Vagina (tissue), 2 donors: Measurements from ENCODE around the gene ZNF692. TPM values are rescaled to one million over a fixed set of nuclear protein-coding genes. Genes with fewer than 3 reads are reported as not detected.

ENCODE experiments used
- DNase-seq, 2 donors: peaks; one replicate each; pipeline ENCODE4 v3.0.0-alpha.2; 2017; ENCODE audit errors: extremely low spot score in 2 of 2
- H3K27ac ChIP-seq: fragments of 200-600 bp; sonication (generic); one replicate; pipeline ENCODE4 v1.5.1; 2019
- H3K27me3 ChIP-seq: fragments of 200-600 bp; sonication (generic); one replicate; pipeline ENCODE4 v1.5.1; 2019
- H3K36me3 ChIP-seq, 2 donors: fragments of 200-600 bp; sonication (generic); one replicate each; pipeline ENCODE4 v1.5.1; 2017 to 2019
- H3K4me1 ChIP-seq: fragments of 200-600 bp; sonication (generic); one replicate; pipeline ENCODE4 v1.5.1; 2019
- H3K4me3 ChIP-seq, 2 donors: fragments of 200-600 bp; sonication (generic); 1 replicate in 1 of 2; 2 replicates in 1 of 2; pipeline ENCODE4 v1.5.1; 2016 to 2019
- H3K9me3 ChIP-seq: fragments of 200-600 bp; sonication (generic); one replicate; pipeline ENCODE4 v1.5.1; 2019
- CTCF ChIP-seq, 3 experiments: fragments of 450-650 bp in 2 of 3; fragments of 200-600 bp in 1 of 3; sonication (generic) in 1 of 3; IDR thresholded peaks; one replicate each; pipeline ENCODE4 v1.5.1; 2017 to 2019; ENCODE audit warnings: antibody characterized with exemption in 3 of 3, mild to moderate bottlenecking in 2 of 3, moderate library complexity in 2 of 3
- POLR2A ChIP-seq, 2 donors: fragments of 450-650 bp; IDR thresholded peaks; one replicate each; pipeline ENCODE4 v1.6.1; 2017; ENCODE audit warnings: antibody characterized with exemption in 2 of 2, mild to moderate bottlenecking in 2 of 2, moderate library complexity in 2 of 2
- POLR2AphosphoS5 ChIP-seq, 2 donors: sonication (generic); formaldehyde crosslinking; IDR thresholded peaks; one replicate each; pipeline ENCODE4 v1.9.0; 2017; ENCODE audit warnings: antibody characterized with exemption in 2 of 2, mild to moderate bottlenecking in 2 of 2, low read depth in 1 of 2; ENCODE audit not compliant: insufficient read depth in 1 of 2
- intact Hi-C: fragments of 100-400 bp; cut with DNase I; formaldehyde crosslinking; loops from one replicate; pipeline ENCODE4 v1.15.1; 2023
- total RNA-seq: library from RNA; depleted of rRNA; stranded (reverse); fragments of >200 nt; gene quantifications from one replicate; pipeline ENCODE4 v1.2.3, GENCODE V29; 2016

Gene ZNF692
- total RNA-seq, 1 donor from 2014 or later: 46.7 TPM

- Histone ChIP-seq H3K9me3 (no peaks in the 10 kb centered on the region), H3K27me3 (no peaks in the 10 kb centered on the region), H3K27ac (no peak overlapping the region), H3K4me1 (peaks cover 15% of the 10 kb centered on the region), H3K4me3 (no peak overlapping the region), H3K36me3 (no peaks in the 10 kb centered on the region)
- intact Hi-C loops: no loop called here
- DNase-seq: no peak
- TF ChIP-seq POLR2AphosphoS5 (IDR thresholded peaks at IDR 0.05; ENCODE audit: insufficient read depth in 1 of 2, low read depth in 1 of 2): no peak
- TF ChIP-seq CTCF (IDR thresholded peaks at IDR 0.05): no peak
- no peak for TF ChIP-seq POLR2A (IDR thresholded peaks at IDR 0.05)
Measured at GRCh38 chr1:248904437-248905216, 45.7 kb upstream of the ZNF692 start.

- Histone ChIP-seq H3K36me3 (no peaks in the 10 kb centered on the region), H3K27ac (no peak overlapping the region), H3K27me3 (no peaks in the 10 kb centered on the region), H3K4me1 (peaks cover 5% of the 10 kb centered on the region), H3K4me3 (no peak overlapping the region), H3K9me3 (no peaks in the 10 kb centered on the region)
- intact Hi-C loops: no loop called here
- TF ChIP-seq POLR2AphosphoS5 (IDR thresholded peaks at IDR 0.05; ENCODE audit: insufficient read depth in 1 of 2, low read depth in 1 of 2) (no peak), CTCF (IDR thresholded peaks at IDR 0.05) (no peak), POLR2A (IDR thresholded peaks at IDR 0.05) (no peak)
- no peak for DNase-seq
Measured at GRCh38 chr1:248901578-248901977, 42.7 kb upstream of the ZNF692 start.

- TF ChIP-seq POLR2A (IDR thresholded peaks at IDR 0.05) (no peak), POLR2AphosphoS5 (IDR thresholded peaks at IDR 0.05; ENCODE audit: insufficient read depth in 1 of 2, low read depth in 1 of 2) (no peak), CTCF (IDR thresholded peaks at IDR 0.05) (no peak)
- DNase-seq: no peak
- H3K27me3 ChIP-seq: no peaks in the 10 kb centered on the region
- no peak overlapping the region for H3K27ac ChIP-seq
- intact Hi-C loops: no loop called here
- no peaks in the 10 kb centered on the region for H3K36me3 ChIP-seq
- peaks cover 3% of the 10 kb centered on the region for H3K4me1 ChIP-seq
- H3K4me3 ChIP-seq: no peak overlapping the region
- no peaks in the 10 kb centered on the region for H3K9me3 ChIP-seq
Measured at GRCh38 chr1:248900637-248901036, 41.8 kb upstream of the ZNF692 start.

- Histone ChIP-seq H3K4me3 (no peak overlapping the region), H3K27me3 (no peaks in the 10 kb centered on the region), H3K4me1 (no peaks in the 10 kb centered on the region), H3K9me3 (no peaks in the 10 kb centered on the region), H3K27ac (no peak overlapping the region), H3K36me3 (no peaks in the 10 kb centered on the region)
- intact Hi-C loops: no loop called here
- TF ChIP-seq CTCF (IDR thresholded peaks at IDR 0.05) (no peak), POLR2A (IDR thresholded peaks at IDR 0.05) (no peak)
- DNase-seq: no peak
Measured at GRCh38 chr1:248897412-248898337, 38.8 kb upstream of the ZNF692 start.
